COLO668 (cell line): Measurements from ENCODE around the gene COX4I2.
"Not testable (repeated sequence)": the region's sequence is repeated elsewhere in the genome, so short reads cannot be mapped to it uniquely, and the experiment has no call there.

ENCODE experiments used
- DNase-seq: peaks from one replicate; lab custom pipeline; 2025; ENCODE audit not compliant: unreplicated experiment; lab: John Stamatoyannopoulos, UW

The COX4I2 gene

DNA sequence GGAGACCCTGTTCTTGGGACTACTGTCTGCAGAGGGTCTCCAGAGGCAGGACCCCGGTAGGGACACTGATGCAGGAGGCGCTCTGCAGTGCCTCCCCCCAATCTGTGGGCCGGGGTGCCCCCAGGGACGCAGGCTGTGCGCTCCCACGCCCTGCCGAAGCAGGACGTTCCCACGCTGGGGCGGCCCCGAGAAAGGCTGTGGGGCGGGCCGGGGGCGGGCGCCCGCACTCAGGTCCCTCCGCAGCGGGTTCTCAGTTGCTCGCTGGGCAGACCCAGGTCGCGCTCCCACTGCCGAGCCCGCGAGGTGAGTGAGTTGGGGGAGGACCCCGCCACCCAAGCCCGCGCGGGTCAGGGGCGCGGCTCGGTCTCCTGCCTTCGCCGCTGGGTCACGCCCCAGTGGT, at the start of gene COX4I2:
Gene COX4I2, plus strand, starts transcription at position 253 of the 400 bp plus-strand sequence. CDS start 1,106 bp downstream, outside the sequence.
- no peak for DNase-seq

DNA sequence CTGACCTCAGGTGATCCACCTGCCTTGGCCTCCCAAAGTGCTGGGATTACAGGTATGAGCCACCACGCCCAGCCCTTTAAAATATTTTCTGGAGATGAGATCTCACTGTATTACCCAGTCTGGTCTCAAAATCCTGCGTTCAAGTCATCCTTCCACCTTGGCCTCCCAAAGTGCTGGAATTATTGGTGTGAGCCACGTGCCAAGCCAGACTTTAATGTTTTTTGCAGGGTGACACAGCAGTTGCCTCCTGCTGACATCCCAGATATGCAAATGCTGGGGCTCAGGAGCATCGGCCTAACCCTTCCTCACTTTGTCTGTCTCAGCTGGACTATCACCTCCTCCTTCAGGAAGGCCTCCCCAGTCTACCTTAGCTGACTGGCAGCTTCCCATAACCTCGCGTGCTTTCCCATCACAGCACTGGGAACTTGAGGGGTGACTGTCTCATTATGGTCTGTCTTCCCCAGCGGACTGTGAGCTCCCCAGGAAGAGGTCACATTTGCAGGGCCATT, 46.9 kb upstream of the COX4I2 start:
- no peak for DNase-seq

DNA sequence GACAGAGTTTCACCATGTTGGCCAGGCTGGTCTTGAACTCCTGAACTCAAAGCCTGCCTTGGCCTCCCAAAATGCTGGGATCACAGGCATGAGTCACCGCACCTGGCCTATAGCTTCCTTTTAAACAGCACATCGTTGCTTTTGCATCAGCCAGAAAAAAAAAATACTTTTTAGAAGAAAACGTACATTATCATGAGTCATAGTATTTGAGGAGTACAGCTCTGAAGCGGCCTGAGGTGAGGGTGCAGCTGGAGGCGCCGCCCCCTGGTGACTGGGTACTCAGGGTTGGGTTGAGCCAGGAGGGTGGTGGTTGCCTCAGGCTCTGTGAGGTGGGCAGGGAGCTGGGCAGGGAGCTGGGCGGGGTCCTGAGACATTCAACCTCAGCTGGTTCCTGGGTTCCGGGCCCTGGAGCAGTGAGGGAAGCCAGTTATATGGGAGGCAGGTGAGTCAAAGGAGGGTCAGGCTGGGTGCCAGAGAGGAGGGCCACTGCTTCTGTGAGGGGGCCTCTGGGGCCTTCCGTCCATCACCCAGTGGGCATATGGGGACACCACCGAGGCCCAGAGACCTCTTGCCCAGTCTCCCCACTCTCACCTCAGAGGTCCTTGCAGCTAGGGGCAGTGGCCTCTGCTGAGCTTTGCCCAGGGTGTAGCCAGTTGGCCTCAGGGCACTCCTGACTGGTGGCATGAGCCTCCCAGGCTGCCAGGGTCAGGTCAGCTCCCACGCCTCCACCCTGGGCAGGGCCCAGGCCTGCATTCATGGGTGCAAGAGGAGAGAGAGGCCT, 44.3 kb upstream of the COX4I2 start:
- DNase-seq: peak; percentile 34

DNA sequence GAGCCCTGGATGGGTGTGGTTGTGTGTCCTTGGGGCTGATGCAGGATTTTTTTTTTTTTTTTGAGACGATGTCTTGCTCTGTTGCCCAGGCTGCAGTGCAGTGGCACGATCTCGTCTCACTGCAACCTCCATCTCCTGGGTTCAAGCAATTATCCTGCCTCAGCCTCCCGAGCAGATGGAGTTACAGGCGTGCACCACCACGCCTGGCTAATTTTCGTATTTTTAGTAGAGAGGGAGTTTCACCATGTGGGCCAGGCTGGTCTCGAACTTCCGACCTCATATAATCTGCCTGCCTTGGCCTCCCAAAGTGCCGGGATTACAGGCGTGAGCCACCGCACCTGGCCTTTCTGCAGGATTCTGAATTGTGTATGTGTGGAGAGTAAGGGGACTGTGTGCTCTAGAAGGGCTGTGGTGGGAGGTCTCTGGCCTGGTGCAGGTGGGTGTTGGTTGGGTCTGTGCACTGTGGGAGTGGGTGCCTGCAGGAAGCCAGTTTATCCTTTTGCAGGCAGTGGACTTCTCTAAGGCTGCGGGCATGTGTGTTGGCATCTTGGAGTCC, 43.6 kb upstream of the COX4I2 start:
- DNase-seq: no peak

DNA sequence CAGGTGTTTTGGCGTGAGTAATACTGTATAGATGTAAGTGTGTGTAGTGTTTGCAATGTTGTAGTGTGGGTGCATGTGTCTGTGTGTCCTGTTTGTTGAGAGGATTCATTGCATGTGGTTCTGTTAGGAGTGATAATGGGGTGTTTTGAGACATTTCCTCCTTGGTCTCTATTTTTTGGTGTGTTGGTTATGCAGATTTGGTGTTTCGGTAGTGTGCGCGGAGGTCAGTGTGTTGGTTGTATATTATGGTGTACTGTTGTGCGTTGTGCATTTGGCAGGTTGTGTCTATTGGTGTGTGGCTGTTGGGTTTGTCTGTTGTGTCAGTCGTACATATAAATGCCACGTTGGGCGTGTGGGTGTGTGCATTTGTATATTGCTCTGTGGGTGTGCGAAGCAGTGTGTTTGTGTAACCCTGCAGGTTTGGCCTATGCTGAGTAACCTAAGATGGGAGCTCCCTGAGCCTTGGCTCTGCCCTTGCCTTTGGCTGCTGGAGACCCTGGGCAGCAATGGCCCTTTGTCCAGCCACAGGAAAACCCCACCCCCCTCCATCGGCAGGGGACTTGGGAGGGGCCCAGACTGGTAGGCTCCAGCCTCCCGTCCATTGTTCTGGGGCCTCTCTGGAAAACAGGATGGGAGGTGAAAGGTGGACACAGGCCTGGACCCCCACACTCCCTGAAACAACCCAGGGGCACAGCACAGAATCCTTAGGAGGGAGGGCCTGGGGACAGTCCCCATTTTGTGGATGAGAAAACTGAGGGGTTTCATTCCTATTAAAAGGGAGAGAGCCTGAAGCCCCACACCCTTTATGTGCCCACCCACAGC, 42.9 kb upstream of the COX4I2 start:
- no peak for DNase-seq

DNA sequence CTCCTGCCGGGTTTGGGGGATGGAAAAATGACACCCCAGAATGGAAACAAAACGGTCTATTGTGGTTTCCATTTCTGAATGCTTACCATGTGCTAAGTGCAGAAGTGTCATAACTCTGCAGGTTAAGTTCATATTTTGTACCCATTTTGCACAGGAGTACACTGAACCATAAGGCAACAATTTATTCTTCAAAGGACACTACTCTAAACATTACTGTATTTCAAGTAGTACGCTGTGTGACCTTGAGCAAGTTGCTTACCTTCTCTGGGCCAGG, 42.4 kb upstream of the COX4I2 start:
- no peak for DNase-seq

DNA sequence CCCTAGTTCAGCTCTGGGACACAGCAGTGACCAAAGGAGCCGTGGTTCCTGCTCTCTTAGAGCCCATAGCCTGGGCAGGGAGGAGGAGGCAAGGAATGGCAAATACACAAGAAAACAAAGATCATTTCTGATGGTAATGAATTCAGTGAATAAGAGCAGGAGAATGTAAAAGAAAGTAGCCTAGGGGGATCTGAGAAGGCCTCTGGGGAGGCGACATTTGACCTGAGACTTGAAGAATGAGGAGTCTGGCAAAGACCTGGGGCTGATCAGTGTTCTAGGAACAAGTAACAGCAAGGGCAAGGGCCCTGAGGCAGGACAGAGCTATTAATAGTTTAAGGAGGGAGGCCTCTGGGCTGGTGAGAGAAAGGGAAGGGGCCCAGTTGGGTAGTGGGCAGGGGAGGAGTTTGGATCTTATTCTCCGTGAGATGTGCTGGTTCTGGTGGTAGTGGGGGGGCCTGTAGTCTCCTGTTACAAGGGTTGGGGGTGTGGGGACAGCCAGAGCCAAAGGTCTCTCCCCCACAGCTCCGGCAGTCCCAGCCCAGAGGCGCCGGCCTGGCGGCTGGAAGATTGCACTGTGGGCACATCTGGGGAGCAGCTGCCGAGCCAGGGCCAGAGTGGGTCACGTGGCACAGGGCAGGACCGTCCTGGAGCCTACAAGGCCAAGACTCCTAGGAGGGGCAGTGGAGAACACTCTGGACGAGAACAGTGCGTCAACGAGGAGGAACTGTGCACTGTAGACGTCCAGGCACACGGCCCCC, 41.9 kb upstream of the COX4I2 start:
- no peak for DNase-seq

DNA sequence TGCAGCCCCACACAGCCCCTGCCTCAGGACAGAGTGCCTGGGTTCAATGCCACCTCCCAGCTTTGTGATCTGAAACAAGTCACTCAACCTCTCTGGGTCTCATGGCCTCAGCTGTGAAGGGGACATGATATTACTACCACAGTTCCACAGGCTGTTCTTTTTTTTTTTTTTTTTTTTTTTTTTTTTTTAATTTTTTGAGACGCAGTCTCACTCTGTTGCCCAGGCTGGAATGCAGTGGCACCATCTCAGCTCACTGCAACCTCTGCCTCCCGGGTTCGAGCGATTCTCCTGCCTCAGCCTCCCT, 41.3 kb upstream of the COX4I2 start:
- not testable (repeated sequence) for DNase-seq

DNA sequence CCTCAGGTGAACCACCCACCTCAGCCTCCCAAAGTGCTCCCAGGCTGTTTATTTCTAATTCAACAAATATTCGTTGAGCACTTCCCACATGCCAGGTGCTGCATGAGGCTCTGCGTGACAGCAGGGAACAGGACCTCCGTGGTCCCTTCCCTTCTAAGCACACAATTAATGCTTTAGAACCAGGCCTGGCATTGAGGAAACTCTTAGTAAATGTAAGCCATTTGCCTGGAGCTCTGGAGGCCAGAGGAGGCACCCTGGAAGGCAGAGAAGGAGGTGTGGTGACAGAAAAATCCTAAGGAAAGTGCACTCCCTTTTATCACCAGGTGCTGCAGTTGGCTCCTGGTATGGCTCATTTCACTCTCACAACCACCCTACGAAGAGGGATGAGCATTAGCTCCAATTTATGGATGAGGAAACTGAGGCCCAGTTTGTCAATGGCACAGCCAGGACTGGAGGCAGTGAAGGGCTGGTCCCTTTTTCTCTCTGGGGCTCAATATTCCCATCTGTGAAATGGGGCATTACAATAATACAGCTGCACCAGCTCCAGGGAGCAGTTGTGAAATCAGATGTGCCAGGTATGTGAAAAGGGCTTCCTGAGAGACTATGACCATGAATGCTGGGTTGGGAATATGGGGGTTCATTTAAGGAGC, 40.8 kb upstream of the COX4I2 start:
- no peak for DNase-seq

DNA sequence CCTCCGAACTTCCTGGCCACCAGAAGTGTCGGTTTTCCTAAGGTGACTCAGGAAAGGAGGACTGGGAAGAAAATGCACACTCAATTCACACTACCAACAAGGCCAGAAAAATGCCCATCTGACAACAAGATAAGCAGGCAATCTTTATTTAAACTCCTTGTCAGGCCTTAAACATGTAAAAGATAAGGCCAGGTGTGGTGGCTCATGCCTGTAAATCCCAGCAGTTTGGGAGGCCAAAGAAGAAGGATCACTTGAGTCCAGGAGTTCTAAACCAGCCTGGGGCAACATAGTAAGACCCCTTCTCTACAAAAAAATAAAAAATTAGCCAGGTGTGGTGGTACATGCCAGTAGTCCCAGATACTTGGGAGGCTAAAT, 40.2 kb upstream of the COX4I2 start:
- no peak for DNase-seq

DNA sequence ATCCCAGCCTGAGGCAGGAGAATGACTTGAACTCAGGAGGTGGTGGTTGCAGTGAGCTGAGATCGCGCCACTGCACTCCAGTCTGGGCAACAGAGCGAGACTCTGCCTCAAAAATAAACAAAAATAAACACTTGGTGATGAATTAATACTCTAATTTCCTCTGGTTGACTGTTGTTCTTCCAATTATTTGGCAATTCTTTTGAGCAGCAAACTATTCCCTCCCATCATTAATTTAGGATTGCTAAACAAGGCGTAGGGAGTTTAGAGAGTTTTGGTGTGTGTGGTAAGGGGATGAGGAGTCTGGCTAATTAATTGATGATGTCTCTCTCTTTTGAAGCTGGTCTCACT, 35.3 kb upstream of the COX4I2 start:
- DNase-seq: no peak

DNA sequence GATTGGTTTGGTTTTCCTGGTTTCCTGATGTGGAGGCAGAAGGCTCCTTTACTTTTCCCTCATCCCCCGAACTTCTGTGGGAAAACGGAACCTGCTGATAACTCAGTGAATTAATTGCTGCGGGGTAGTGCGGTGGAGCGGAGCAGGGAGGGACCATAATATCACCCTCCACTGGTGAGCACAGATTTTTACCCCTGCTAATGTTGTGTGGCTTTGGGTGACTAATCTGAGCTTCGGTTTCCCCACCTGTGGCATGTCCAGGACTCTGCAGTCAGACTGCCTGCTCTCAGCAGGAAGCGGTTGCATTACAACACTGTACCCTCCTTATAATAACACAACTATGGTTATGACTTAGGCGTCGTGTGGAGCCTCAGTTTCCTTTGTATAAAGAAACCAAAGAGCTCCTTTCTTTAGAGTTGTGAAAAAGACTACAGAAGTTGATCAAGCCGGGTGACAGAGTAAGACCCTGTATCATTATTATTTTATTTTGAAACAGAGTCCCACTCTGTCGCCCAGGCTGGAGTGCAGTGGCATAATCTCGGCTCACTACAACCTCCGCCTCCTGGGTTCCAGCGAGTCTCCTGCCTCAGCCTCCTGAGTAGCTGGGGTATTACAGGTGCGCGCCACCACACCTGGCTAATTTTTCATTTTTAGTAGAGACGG, 34.8 kb upstream of the COX4I2 start:
- no peak for DNase-seq

DNA sequence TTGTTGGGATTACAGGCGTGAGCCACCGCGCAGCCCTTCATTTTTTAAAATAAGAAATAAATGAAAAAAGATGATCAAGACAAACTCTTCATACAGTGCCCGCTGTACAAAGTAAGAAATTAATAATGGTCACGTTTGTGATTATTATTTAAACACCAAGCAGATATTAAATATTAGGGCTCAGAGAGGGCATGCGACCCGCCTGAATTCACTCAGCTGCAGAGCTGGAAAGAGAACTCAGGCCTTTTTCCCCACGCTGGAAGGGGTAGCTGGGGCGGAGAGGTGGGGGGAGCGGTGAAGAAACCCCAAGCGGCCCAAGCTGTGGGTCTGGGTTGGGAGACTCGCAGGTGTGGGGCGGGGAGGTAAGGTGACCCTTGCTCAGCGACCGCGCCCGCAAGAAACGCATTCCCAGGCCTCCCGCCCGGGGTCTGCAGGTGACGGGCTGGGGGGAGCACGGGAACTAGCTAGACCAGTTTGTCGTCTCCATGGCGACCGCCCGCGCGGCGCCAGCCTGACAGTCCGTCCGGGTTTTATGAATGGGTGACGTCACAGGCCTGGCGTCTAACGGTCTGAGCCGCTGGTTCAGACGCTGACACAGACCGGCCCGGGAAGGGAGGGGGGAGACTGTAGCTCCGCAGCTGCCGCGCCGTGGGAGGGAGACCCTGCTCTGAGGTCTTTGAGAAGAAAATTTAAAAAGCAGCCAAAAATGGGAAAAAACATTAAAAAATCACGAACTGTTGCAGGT, 33.7 kb upstream of the COX4I2 start:
- peak; percentile 96 for DNase-seq

DNA sequence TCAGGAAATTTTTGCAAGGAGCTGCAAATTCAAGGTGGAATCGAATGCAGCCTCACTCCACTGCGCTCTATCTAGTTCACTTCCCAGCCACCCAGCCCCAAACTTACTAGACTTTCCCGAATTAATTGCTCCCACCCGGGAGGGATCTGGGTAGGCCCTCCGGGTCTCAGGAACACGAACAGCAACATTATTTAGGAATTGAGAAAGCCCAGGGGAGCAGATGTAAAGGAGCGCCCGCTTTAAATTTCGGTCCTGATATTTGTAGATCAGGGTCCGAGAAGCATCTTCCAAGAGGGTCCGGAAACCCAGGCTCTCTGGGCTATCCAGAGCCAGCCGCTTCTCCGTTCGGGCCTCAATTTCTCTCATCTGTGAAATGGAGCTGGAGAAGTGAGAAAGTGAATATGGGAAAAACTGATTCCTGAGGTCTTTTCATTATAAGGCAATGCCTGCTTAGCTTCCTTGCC, 33.1 kb upstream of the COX4I2 start:
- no peak for DNase-seq

DNA sequence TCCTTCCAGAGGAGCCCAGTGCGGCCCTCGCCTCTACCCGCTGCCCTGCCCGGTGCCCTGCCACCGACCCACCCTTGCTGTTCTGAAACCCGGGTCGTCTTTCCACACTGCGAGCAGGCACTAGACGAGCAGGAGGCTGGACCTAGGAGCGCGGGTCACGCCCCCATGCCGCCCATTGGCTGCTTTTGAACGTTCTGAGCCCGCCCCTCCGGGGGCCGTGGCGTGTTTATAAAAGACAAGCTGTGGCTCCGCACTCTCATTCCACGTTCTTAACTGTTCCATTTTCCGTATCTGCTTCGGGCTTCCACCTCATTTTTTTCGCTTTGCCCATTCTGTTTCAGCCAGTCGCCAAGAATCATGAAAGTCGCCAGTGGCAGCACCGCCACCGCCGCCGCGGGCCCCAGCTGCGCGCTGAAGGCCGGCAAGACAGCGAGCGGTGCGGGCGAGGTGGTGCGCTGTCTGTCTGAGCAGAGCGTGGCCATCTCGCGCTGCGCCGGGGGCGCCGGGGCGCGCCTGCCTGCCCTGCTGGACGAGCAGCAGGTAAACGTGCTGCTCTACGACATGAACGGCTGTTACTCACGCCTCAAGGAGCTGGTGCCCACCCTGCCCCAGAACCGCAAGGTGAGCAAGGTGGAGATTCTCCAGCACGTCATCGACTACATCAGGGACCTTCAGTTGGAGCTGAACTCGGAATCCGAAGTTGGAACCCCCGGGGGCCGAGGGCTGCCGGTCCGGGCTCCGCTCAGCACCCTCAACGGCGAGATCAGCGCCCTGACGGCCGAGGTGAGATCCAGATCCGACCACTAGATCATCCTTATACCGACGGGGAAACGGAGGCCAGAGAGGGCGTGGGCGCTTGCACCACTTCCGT, 32.4 kb upstream of the COX4I2 start, which contains the start of gene ID1:
Gene ID1, plus strand, starts transcription at position 259 of the 871 bp plus-strand sequence. Its CDS starts 99 bp downstream, at position 358.
- peak; percentile 95 for DNase-seq

DNA sequence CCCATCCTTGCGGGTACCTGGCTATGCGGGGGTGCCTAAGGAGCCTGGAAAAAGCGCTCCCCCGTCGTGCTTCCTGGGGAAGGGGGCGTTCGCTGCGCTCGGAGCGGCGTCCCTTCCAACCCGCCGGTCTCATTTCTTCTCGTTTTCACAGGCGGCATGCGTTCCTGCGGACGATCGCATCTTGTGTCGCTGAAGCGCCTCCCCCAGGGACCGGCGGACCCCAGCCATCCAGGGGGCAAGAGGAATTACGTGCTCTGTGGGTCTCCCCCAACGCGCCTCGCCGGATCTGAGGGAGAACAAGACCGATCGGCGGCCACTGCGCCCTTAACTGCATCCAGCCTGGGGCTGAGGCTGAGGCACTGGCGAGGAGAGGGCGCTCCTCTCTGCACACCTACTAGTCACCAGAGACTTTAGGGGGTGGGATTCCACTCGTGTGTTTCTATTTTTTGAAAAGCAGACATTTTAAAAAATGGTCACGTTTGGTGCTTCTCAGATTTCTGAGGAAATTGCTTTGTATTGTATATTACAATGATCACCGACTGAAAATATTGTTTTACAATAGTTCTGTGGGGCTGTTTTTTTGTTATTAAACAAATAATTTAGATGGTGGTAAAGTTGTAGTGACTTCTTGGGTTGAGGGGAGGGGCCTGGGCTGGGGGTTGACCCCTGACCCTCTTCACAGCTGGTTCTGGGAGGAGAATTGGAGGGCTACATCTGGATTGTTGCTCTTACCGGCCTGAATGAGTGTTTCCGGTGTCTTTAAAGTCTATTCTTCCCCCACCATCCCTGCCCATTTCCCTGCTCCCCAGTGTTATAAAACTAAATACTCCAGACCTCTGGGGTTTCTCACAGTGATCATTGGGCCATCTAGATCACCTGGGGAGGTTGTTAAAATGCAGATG, 31.6 kb upstream of the COX4I2 start:
- DNase-seq: peak; percentile 34

DNA sequence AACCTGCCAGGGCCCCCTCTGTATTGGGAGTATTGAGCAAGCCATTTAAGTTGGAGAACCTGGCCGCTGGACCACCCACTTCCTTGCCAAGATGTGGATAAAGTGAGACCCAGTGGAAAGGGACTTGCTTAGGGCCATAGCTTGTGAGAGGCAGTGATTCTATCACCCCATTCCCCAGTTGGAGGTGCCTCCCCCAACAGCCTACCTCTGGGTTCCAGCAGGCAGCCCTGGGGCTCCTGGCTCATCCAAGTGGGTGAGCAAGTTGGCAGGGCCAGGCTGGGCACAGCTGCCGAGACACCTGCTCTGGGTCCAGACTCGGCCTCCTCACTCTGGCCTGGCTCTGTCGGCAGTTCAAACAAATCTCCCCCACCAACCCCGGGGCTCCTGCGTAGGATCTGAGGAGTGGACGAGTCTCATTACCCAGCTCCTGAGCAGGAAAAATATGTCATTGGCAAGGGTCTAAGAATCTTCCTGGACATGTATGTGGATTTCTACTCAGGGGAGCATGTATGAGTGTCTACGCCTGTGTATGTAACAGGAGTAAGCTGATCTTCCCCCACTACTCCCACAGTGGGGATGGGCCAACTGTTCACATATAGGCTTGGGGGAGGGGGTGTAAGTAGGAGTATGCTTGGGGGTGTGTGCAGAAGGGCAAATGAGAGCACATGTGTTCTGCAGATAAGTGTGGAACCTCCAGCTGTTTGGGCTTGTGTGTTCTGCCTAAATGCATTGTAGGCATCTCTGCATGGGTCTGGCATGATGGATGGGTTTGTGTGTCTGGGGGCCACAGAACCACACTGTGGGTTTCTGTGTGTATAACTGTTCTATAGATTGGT, 30.7 kb upstream of the COX4I2 start:
- peak; percentile 35 for DNase-seq
